Kasumi-1 (cell line): ENCODE data around the gene CTNND2.

Source experiments
- DNase-seq, 2 experiments: peaks; one replicate each; lab custom pipeline; 2025; lab: John Stamatoyannopoulos, UW

Gene CTNND2

GRCh38 chr5:10985721-10986110 is 918.5 kb downstream of the CTNND2 start:
- DNase-seq, result no peak

GRCh38 chr5:10985091-10985720 is 919.0 kb downstream of the CTNND2 start:
- DNase-seq, result no peak

GRCh38 chr5:10984021-10984715 is 920.1 kb downstream of the CTNND2 start:
- no peak for DNase-seq

- DNase-seq, result no peak
Measured at GRCh38 chr5:10982626-10983025, 921.6 kb downstream of the CTNND2 start.

- DNase-seq, result no peak
Measured at GRCh38 chr5:10981932-10982331, 922.3 kb downstream of the CTNND2 start.

- DNase-seq, result peak; percentile 42 to 43
Measured at GRCh38 chr5:10977011-10977410, 927.2 kb downstream of the CTNND2 start.

GRCh38 chr5:10975945-10976344 is 928.3 kb downstream of the CTNND2 start:
- DNase-seq, result no peak

GRCh38 chr5:10974850-10975249 is 929.4 kb downstream of the CTNND2 start:
- no peak for DNase-seq

GRCh38 chr5:10973316-10973715 is 930.9 kb downstream of the CTNND2 start:
- no peak for DNase-seq

GRCh38 chr5:10969684-10970180 is 934.5 kb downstream of the CTNND2 start:
- no peak for DNase-seq

GRCh38 chr5:10964806-10965205 is 939.4 kb downstream of the CTNND2 start:
- no peak for DNase-seq

- no peak for DNase-seq
Measured at GRCh38 chr5:10958728-10959127, 945.5 kb downstream of the CTNND2 start.

GRCh38 chr5:10949856-10950630 is 954.2 kb downstream of the CTNND2 start:
- no peak for DNase-seq

- no peak for DNase-seq
Measured at GRCh38 chr5:10946050-10946449, 958.2 kb downstream of the CTNND2 start.

GRCh38 chr5:10941900-10942299 is 962.3 kb downstream of the CTNND2 start:
- no peak for DNase-seq

- DNase-seq, result no peak
Measured at GRCh38 chr5:10936081-10936855, 968.0 kb downstream of the CTNND2 start.

- no peak for DNase-seq
Measured at GRCh38 chr5:10935536-10935935, 968.7 kb downstream of the CTNND2 start.

GRCh38 chr5:10934783-10935355 is 969.4 kb downstream of the CTNND2 start:
- no peak for DNase-seq

GRCh38 chr5:10933121-10933520 is 971.1 kb downstream of the CTNND2 start:
- no peak for DNase-seq

GRCh38 chr5:10932426-10932825 is 971.8 kb downstream of the CTNND2 start:
- no peak for DNase-seq

GRCh38 chr5:10927608-10928007 is 976.6 kb downstream of the CTNND2 start:
- no peak for DNase-seq

GRCh38 chr5:10923310-10923709 is 980.9 kb downstream of the CTNND2 start:
- no peak for DNase-seq
